Spleen (tissue), 11 donors: ENCODE results near the gene MAGEC1. TPM values are rescaled to one million over a fixed set of nuclear protein-coding genes. Genes with fewer than 3 reads are reported as not detected.

Source experiments
- DNase-seq: peaks from one replicate; pipeline ENCODE4 v3.0.0-alpha.2; 2020
- H3K27ac ChIP-seq, 8 donors: fragments of 200-600 bp; sonication (generic) in 7 of 8; 1 replicate in 4 of 8; 2 replicates in 4 of 8; pipeline versions ENCODE4 v1.5.0 to v1.8.0; 2016 to 2021; ENCODE audit warnings: inconsistent platforms in 4 of 8, mild to moderate bottlenecking in 4 of 8, moderate library complexity in 1 of 8
- H3K27me3 ChIP-seq, 7 donors: fragments of 200-600 bp; sonication (generic) in 6 of 7; replicated peaks in 1 of 7; 1 replicate in 4 of 7; 2 replicates in 3 of 7; pipeline versions ENCODE4 v1.5.0 to v1.8.0; 2016 to 2021; ENCODE audit warnings: inconsistent platforms in 3 of 7, mild to moderate bottlenecking in 1 of 7
- H3K36me3 ChIP-seq, 6 donors: fragments of 200-600 bp; sonication (generic) in 5 of 6; 1 replicate in 4 of 6; 2 replicates in 2 of 6; pipeline versions ENCODE4 v1.5.0 to v1.8.0; 2016 to 2021; ENCODE audit warnings: inconsistent platforms in 2 of 6
- H3K4me1 ChIP-seq, 6 donors: fragments of 200-600 bp; sonication (generic) in 5 of 6; 1 replicate in 3 of 6; 2 replicates in 3 of 6; pipeline versions ENCODE4 v1.5.0 to v1.8.0; 2016 to 2021; ENCODE audit warnings: inconsistent platforms in 3 of 6
- H3K4me3 ChIP-seq, 8 donors: fragments of 200-600 bp; sonication (generic) in 7 of 8; 1 replicate in 4 of 8; 2 replicates in 4 of 8; pipeline versions ENCODE4 v1.5.0 to v1.8.0; 2016 to 2021; ENCODE audit warnings: inconsistent platforms in 4 of 8, mild to moderate bottlenecking in 4 of 8, moderate library complexity in 2 of 8
- H3K9me3 ChIP-seq, 8 donors: fragments of 200-600 bp; sonication (generic) in 7 of 8; 1 replicate in 4 of 8; 2 replicates in 4 of 8; pipeline versions ENCODE4 v1.5.0 to v1.8.0; 2016 to 2021; ENCODE audit warnings: inconsistent platforms in 4 of 8
- CTCF ChIP-seq, 11 experiments: fragments of 200-600 bp in 7 of 11; fragments of 450-650 bp in 4 of 11; sonication (generic) in 4 of 11; IDR thresholded peaks in 8 of 11; conservative IDR thresholded peaks in 3 of 11; 1 replicate in 7 of 11; 2 replicates in 4 of 11; pipeline versions ENCODE4 v1.4.0 to v1.8.0; 2016 to 2021; ENCODE audit warnings: antibody characterized with exemption in 11 of 11, inconsistent platforms in 4 of 11, mild to moderate bottlenecking in 1 of 11
- POLR2A ChIP-seq, 3 donors: fragments of 450-650 bp; IDR thresholded peaks; one replicate each; pipeline ENCODE4 v1.5.1; 2017; ENCODE audit warnings: antibody characterized with exemption in 3 of 3, mild to moderate bottlenecking in 1 of 3
- POLR2AphosphoS5 ChIP-seq, 3 donors: sonication (generic); formaldehyde crosslinking; IDR thresholded peaks; one replicate each; pipeline ENCODE4 v1.5.1; 2017; ENCODE audit warnings: antibody characterized with exemption in 3 of 3
- WGBS, 5 donors: extraction: QIAGEN DNeasy Blood & Tissue Kit in 3 of 5; methylation state at CpG; one replicate each; pipeline versions ENCODE4 v1.1.5 to v1.1.7; 2013 to 2018; 5-methylcytosine and 5-hydroxymethylcytosine counted together
- intact Hi-C: fragments of 100-400 bp; cut with DNase I; formaldehyde crosslinking; loops from one replicate; pipeline ENCODE4 v1.15.0; 2023; ENCODE audit warnings: low total_unique reads
- polyA plus RNA-seq, 3 donors: library from polyadenylated mRNA; stranded (reverse); fragments of 200-250 nt; gene quantifications; one replicate each; pipeline ENCODE4 v1.2.1, GENCODE V29; 2013
- total RNA-seq, 7 donors: library from RNA; depleted of rRNA in 3 of 7; stranded (reverse); fragments of >200 nt in 3 of 7; fragmentation: NEBNext Ultra II Directional in 4 of 7; extraction: Animal tissue kit (Norgen Biotek cat#: 25700) in 4 of 7; gene quantifications; one replicate each; pipeline versions ENCODE4 v1.1.0 to v1.2.1, GENCODE V29; 2016 to 2021
- donor health status: healthy with polysubstance abuse.
- donor health status: DM: no; HTN: no; CAD: no; lungs with moderate emphysema.
- donor health status: DM: no; HTN: no; CAD: no.
- donor health status: Bipolar disorder and iron deficiency.
- donor health status: healthy.
- donor health status: DM: no; HTN: no; CAD: no.
- donor health status: DM: yes; HTN: yes; CAD: no.

MAGEC1 gene
- total and polyA plus RNA-seq, 10 donors = 0.13 to 0.68 TPM; not detected in 8

DNA sequence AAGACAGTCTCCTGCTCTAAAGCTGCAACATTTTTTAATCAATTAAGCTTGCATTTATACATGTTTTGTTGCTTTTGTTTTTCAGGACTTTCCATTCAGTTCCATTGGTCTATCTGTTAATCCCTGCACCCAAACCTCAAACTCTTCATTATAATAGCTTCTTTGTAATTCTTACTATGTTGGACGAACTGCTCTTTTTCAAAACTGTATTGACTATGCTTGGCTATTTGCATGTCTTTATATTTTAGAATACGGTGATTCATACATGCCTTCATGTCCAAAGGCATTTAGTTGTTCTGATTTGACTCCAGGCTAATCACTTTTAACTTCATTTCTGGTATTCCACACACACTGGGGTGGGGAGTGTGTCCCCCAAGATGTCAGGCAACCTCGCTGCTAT is 14.1 kb downstream of the MAGEC1 start:
- H3K4me3 ChIP-seq = no peak overlapping the region
- no peaks in the 10 kb centered on the region for H3K27me3 ChIP-seq
- no peaks in the 10 kb centered on the region for H3K4me1 ChIP-seq
- no peaks in the 10 kb centered on the region for H3K36me3 ChIP-seq
- no peak overlapping the region for H3K27ac ChIP-seq
- WGBS, 5 donors = 46 to 78% (median 60%) methylated on average over 3 of the region's 3 CpGs
- TF ChIP-seq CTCF (IDR thresholded peaks at IDR 0.05 in 8 of 11, conservative IDR thresholded peaks at IDR 0.05 in 3 of 11) (no peak), POLR2A (IDR thresholded peaks at IDR 0.05) (no peak), POLR2AphosphoS5 (IDR thresholded peaks at IDR 0.05) (no peak)
- DNase-seq = no peak
- intact Hi-C loops = no loop called here
- no peaks in the 10 kb centered on the region for H3K9me3 ChIP-seq

DNA sequence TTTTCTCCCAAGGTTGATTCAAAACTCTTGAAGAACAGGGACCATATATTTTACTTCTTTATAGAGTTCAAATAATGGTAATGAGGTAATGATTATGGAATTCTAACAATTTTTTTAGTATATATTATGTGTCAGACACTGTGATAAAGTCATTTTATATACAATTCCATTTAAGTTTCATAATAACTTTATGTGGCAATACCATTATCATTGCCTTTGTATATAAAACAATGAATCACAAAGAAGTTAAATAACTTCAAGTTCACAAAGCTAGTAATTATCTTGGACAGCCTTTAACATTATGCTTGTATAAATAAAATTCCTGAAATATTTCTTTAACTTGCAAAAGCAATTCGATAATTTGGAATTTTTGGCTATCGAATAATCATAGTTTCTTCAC is 20.6 kb downstream of the MAGEC1 start:
- H3K9me3 ChIP-seq = no peaks in the 10 kb centered on the region
- 81 to 93% (median 87%) methylated on average over 2 of the region's 2 CpGs for WGBS, 5 donors
- no peak for TF ChIP-seq POLR2A (IDR thresholded peaks at IDR 0.05)
- no peak for TF ChIP-seq CTCF (IDR thresholded peaks at IDR 0.05 in 8 of 11, conservative IDR thresholded peaks at IDR 0.05 in 3 of 11)
- TF ChIP-seq POLR2AphosphoS5 (IDR thresholded peaks at IDR 0.05) = no peak

GRCh38 chrX:141928432-141928831 is 24.7 kb downstream of the MAGEC1 start:
- TF ChIP-seq POLR2A (IDR thresholded peaks at IDR 0.05) (no peak), POLR2AphosphoS5 (IDR thresholded peaks at IDR 0.05) (no peak), CTCF (IDR thresholded peaks at IDR 0.05 in 8 of 11, conservative IDR thresholded peaks at IDR 0.05 in 3 of 11) (no peak)
- intact Hi-C loops = no loop called here
- WGBS, 5 donors = 39 to 76% (median 62%) methylated on average over 3 of the region's 3 CpGs
- no peak overlapping the region for H3K27ac ChIP-seq
- no peaks in the 10 kb centered on the region for H3K27me3 ChIP-seq
- no peak overlapping the region for H3K4me3 ChIP-seq
- H3K9me3 ChIP-seq = no peaks in the 10 kb centered on the region
- no peak for DNase-seq
- no peaks in the 10 kb centered on the region for H3K4me1 ChIP-seq
- H3K36me3 ChIP-seq = no peaks in the 10 kb centered on the region

More for the DNA sequence above, 20.6 kb downstream of the MAGEC1 start:
- Histone ChIP-seq H3K27ac (no peak overlapping the region), H3K36me3 (no peaks in the 10 kb centered on the region), H3K27me3 (no peaks in the 10 kb centered on the region), H3K4me3 (no peak overlapping the region), H3K4me1 (no peaks in the 10 kb centered on the region)
- DNase-seq = no peak
- intact Hi-C loops = no loop called here

DNA sequence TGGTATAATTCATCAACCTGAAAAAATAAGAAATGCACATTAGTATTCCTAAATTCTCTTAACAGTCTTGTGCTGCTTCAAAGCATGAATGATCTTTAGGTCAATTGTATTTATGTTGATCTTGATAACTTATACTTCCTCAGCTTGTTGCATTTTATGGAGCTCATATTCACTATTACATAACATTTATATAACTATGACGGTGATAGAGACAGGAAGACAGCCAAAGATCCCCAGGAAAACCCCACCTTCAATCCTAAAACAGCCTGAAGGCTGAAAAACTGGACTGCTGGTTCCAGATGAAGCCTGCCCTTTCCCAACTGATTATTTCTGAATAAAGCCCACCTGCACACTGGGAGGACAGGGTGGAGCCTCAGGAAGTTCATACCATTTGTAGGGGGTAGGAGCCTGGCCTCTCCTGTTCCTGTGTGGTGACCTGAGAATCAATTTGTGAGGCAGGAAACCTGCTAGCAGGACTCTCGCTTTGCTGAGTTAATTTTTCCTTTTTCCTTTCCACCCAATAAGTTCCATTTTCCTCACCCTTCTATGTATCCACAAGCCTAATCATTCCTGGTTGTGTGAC is 30.5 kb downstream of the MAGEC1 start:
- Histone ChIP-seq H3K27me3 (no peaks in the 10 kb centered on the region), H3K4me3 (no peak overlapping the region), H3K36me3 (no peaks in the 10 kb centered on the region), H3K9me3 (peaks cover 0 to 6% (median 0%) of the 10 kb centered on the region in 8 donors), H3K27ac (no peak overlapping the region), H3K4me1 (no peaks in the 10 kb centered on the region)
- no peak for DNase-seq
- TF ChIP-seq CTCF (IDR thresholded peaks at IDR 0.05 in 8 of 11, conservative IDR thresholded peaks at IDR 0.05 in 3 of 11) = no peak
- no peak for TF ChIP-seq POLR2A (IDR thresholded peaks at IDR 0.05)
- no peak for TF ChIP-seq POLR2AphosphoS5 (IDR thresholded peaks at IDR 0.05)
- intact Hi-C loops = no loop called here
- 48 to 70% (median 50%) methylated on average over 2 of the region's 2 CpGs for WGBS, 5 donors
